Right renal cortex interstitium (tissue), 3 donors: ENCODE measurements around the gene GOLGA7B. TPM values are rescaled to one million over a fixed set of nuclear protein-coding genes. Genes with fewer than 3 reads are reported as not detected.

ENCODE experiments used
- DNase-seq, 3 donors: peaks; one replicate each; pipeline ENCODE4 v3.0.0-alpha.2; 2013; ENCODE audit warnings: low read depth in 3 of 3, low spot score in 2 of 3
- polyA plus RNA-seq, 3 donors: library from polyadenylated mRNA; unstranded; fragments of 120-200 nt; gene quantifications; one replicate each; pipeline ENCODE4 v1.2.1, GENCODE V29; 2013; ENCODE audit not compliant: insufficient read length in 3 of 3

The GOLGA7B gene
- under 1 TPM; 0.42 to 0.51 (median 0.50) TPM for polyA plus RNA-seq

DNA sequence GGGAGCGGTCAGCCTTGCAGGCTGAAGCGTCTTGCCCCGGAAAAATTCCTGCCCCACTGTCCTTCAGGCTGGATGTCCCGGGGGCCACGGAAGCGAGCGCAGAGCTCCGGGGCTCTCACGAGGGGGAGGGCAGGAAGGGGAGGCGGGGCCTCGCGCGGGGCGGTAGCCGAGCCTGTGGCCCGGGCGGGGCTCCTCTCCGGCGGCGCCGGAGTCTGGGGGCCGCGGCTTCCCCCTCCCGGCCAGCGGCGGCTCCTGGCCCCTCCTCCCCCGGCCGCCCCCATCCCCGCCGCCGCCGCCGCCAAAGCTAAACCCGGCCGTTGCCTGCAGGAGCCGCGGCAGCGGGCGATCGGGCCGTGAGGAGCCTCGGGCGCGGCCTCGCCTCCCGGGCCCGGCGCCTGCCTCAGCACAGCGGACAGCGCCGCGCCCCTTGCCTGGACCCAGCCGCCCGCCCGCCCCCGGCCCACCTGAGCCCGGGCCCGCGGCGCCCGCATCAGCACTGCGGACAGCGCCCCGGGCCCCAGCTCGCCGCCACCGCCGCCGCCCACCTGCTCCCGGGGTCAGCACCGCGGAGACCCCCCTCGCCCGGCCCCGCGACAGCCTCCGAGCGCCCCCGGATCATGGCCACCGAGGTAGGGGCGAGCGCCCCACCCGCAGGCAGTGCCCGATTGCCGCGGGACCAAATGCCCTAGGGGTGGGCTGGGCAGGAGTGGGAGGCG, at the start of gene GOLGA7B:
Gene GOLGA7B (plus strand): TSS at position 157 of the 716 bp plus-strand sequence. CDS start 461 bp downstream, at position 618.
- DNase-seq: peak in 2 of 3 donors; percentile 36 to 66

DNA sequence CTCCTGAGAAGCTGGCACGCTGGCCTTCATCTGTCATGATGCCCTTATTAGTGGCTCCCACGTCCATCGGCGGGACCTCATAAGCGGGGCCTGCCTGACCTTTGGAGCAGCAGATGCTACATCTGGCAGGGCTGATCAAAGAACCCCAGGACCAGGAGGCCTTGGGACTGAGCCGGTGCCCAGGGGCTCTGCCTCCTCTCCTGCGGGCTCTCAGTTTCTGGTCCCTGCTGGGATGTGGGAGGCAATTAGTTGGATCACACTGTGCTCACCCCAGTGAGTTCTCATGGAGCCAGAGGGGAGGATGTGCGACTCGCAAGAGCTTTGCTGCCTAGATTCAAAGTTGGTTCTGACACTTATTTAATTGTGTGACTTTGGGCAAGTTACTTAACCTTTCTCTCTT, 49.2 kb upstream of the GOLGA7B start:
- no peak for DNase-seq

DNA sequence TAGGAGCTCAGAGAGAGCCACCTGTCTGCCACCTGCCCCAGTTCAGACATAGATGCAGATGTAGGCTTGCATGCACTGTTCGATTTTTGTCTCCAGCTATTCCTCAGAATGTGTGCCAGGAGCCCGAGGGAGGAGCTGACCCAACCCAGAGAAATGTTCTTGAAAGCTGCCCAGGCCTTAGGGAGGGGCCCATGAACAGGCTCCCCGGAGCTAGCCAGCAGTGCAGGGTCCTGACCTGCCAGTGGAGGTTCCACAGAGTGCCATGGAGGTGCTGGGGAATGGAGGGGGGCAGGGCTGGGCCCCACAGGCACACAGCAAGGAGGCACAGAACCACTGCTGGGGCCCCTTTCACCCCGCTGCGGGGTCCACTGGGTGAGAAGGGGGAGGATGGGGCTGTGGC, 48.2 kb upstream of the GOLGA7B start:
- DNase-seq: no peak

DNA sequence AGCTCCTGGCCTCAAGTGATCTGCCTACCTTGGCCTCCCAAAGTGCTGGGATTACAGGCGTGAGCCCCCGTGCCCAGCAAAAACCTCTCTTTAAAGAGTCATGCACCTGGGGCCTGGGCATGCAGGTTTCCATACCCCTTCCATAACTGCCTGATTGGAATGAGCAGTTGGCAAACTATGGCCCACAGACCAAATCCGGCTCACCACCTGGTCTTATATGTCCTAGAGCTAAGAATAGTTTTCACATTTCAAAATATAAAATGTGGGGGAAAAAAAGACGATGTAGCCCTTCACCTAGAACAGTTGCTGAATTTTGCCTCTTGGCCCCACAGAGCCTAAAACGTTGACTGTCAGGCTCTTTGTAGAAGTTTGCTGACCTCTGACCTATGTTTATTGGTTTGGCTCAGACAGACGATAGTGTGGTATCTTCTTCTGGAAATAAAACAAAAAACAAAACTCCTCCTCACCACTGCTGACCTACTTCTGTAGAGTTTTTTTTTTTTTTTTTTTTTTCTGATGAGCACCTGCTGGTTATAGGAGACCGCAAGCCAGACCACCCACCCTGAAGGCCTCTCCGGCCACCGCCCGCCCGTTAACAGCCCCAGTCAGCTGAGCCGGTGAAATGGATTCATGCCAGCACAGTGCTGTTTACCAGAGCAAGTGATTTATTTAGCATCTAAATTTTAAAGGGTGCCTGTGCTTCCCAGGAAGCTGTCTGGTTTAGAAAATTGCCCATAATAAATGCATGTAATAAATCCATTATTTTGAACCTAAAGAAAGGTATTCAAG, 44.4 kb upstream of the GOLGA7B start:
- no peak for DNase-seq

DNA sequence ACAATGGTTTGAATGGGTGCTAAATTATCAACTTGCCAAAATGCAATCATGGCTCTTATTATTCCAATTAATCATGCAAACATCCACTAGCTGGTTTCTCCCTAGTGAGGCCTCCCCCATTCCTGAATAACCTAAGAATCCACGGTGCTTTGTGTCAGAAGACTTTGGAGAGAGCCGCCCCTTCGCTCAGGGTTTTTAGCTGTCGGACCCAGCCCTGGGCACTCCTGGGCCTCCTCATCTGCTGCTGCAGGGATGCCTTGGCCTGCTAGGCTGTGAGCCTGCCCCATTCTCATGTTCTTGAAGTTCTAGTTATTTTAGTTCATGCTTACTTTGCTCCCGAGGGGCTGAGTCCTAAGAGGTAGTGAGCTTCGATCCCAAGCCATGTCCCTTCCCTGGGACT, 43.7 kb upstream of the GOLGA7B start:
- no peak for DNase-seq

DNA sequence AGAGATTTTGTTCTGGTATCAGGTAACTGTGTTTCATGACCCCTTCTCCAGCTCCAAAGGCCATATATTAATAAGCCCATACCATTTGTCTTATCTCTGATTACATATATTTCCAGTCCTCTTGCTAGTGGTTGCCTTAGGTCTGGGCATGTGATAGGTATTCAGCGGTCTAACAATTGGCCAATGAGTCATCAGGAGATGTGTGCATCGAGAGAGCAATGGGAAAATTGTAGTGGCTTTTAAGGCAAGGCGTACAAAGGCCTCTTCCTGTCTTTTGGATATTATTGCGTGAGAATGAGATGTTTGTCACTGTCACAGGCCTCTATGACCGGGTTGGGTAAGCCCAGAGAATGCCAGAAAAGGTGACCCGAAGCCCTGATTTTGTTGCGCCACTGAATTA, 39.2 kb upstream of the GOLGA7B start:
- no peak for DNase-seq

DNA sequence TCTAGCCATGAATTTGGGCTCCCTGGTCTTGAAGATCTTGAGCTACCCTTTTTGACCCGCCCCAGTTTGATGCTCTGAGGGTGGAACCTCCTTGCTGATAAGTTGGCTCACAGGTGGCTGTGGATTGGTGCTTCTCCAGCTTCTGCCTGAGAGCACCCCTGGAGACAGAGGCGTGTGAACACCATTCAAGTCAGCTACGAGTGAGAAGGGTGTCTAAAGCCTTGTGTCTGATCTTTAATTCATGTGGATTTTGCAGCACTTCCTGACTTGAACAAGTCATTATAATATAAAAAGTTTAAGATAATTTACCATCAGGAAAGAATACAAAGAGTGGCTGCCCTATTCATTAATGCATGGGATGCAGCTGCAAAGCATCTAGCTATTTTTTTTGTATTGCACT, 37.7 kb upstream of the GOLGA7B start:
- DNase-seq: no peak

DNA sequence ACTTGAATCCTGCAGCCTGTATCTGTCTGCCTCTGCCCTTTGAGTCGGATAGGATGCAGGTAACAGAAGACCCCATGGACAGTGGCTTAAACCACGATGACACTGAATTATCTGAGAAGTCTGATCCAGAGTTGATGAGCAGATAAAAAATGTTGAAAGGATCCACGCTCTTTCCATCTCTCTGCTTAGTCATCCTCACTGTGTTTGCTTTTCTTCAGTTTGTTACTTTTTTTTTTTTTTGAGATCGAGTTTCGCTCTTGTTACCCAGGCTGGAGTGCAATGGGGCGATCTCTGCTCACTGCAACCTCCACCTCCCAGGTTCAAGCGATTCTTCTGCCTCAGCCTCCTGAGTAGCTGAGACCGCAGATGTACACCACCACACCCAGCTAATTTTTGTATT, 36.9 kb upstream of the GOLGA7B start:
- DNase-seq: no peak

DNA sequence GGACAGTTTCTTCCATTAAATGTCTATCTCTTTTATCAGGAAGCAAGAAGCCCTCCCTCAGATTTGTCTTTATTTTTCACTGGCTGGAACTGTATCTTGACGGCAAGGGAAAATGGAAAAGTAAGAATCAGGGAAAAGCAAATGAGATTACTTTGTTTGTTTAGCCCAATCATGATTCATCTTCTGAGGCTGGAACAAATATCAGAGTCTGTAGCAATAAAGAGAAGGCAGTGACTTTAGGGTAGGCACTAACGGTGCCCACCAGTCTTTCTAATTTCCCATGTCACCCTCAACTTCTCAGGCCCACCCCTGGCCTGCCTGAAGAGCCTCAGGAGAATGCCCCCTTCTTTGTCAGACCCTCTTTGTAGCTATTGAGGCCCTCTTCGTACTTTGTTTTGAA, 36.3 kb upstream of the GOLGA7B start:
- DNase-seq: no peak

DNA sequence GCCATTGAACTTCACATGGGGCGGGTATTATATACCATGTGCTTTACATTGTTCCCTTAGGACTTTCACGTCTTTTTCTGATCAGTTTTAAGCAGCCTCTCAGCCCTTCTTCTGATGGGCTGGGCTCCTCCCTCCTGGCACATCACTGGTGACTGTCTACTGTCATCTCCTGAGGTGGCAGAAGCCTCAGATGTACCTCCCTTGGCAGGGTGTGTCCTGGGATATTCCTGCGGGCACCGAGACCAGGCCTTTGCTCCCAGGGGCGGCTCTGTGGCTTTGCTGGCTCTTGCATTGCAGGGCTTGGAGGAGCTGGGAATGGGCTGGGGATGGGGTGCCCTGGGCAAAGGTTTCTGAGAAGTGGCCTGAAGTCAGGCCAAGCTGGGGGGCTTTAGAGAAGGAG, 34.6 kb upstream of the GOLGA7B start:
- no peak for DNase-seq

DNA sequence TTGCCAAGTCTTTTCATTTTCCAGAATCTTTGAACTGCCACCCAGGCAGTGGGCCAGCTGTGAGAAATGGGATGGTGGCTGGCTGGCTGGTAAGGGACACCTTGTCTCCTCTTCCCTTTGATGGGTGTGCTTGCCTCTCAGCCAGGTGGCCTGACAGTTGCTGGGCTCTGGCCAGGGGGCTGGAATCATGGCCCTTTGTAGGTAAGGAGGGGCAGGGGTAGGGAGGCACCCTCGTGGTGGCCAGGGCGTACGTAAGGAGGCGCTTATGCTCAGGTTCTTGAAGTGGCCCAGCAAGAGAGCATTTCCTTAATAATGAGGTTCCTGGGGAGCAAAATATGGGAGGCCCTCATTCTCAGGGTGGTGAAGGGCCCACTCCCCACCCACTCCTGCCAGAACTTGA, 33.0 kb upstream of the GOLGA7B start:
- no peak for DNase-seq

DNA sequence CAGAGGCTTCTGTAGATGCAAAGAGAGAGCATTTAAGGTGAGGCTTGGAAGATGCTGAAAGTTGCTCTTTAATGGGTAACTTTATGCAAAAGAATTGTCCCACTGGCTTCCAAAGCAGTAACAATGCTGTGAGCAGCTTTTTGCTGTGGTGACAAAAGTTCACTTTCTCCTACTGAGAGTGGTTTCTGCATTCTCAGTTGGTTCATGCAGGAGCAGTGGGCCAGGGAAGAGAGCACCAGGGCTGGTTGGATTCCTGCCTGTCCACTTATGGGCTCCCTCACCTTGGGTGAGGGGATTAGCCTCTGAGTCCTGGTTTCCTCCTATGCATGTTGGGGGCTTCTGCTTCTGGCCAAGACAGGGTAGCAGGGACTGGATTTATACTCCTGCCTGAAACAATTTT, 31.1 kb upstream of the GOLGA7B start:
- DNase-seq: no peak

DNA sequence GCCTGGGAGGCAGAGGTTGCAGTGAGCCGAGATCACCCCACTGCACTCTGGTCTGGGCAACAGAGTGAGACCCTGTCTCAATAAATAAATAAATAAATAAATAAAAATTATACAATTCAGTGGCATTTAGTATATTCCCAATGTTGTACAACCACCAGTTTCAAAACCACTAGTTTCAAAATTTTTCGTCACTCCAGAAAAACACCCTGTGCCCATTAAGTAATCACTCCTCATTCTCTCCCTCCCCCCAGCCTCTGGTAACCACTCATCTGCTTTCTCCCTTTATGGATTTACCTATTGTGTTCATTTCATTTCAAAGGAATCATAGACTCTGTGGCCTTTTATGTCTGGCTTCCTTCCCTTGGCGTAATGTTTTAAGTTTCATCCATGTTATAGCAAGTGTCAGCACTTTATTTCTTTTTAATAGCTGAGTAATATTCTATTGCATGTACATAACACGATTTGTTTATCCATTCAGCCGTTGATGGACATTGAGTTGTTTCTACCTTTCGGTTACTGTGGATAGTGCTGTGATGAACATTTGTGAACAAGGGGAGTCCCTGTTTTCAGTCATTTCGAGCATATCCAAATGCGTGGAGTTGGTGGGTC, 29.4 kb upstream of the GOLGA7B start:
- DNase-seq: no peak

DNA sequence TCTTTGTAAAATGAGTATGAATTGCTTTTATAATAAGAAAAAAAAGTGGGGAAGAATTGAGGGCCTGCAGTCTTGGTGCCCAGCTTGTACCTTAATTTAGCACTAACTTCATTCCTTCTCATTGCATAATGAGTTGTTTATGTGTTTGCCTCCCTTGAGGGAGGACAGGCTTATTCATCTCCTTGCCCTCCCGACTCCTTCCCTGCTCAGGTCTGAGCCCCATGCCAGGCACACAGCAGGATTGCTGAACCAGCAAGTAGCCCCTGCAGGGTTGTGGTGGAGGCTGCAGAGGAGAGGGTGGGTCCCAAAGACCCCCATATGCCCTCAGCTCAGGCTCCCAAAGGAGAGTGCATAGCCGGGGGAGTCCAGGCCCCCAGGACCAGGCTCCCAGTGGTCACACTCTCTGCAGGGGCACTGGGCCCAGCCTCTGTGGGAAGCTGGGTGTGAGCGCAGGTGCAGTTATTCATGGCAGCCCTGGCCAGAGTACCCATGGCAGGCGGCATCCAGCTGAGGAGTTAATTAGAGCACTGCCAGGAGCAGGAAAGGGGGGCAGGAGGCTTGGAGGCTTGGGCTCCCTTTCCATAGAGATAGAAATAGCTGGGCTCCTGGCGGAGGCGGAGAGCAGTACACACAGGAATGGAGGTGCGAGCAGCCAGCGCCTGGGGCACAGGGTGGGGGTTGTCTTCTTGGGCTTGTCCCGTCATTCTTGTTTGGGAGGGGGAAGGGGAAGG, 28.2 kb upstream of the GOLGA7B start:
- no peak for DNase-seq

DNA sequence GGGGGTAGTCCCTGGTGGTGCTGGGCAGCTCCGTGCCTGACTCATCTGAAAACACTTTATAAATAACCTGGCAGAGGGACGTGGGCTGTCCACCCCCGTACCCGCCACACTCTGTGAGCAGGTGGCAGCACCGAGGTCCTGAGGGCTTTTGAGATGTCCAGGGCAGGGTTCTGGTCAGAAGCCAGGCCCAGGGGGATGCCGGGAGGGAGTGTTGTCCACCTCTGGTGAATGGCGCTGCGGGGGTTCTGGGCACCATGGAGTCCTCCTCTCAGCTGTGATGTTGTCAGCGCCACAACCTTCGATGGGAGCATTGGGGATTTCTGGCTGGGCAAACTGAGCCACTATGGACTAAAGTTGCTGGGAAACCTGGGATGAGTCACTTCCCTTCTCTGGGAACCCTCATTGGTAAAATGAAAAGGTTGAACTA, 27.4 kb upstream of the GOLGA7B start:
- no peak for DNase-seq

DNA sequence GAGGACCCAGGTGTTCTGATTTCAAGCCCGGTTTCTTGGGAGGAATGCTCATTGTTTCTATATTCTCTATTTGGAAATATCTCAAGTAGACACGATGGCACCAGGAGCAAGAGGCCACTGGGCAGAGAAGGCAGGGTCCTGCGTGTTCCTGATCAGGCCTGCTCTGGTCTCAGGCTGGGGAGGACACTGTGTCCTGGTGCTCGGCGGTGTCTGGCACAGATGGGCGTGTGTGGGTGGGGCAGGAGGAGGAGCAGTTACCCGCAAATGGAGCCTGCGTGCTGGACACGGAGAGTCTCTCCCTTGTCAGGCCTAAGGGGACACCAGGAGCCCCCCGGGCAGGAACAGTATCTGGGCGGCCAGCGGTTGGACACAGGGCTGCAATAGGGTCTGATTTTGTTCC, 25.9 kb upstream of the GOLGA7B start:
- no peak for DNase-seq

DNA sequence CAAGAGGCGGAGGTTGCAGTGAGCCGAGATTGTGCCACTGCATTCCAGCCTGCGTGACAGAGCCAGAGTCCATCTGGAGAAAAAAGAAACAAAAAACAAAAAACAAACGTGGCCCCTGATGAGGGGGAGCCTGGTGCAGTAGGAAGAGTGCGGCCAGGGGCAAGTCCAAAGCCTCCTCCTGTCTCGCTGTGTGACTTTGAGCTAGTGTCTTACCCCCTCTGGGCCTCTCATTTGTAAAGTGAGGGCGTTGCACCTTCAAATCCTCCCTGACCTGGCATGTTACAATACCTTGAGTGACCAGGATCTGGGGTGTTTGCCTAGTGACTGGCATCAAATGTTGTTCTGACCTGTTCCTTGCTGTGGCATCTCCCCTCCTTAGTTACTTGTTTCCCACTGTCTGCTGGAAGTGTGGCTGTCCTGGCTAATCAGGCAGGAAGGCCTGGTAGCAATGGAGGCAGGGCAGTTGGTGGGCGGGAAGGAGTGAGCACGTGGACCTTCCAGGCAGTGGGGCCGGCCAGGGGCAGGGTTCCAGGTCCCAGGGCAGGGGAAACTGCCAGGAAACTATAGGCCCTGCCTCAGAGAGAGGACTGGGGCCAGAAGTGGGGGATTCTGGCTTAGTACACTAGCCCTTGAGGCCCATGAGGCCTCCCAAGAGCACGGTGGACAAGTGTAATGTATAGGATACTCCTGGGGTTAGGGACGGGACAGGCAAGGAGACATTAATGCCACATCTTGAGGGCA, 24.5 kb upstream of the GOLGA7B start:
- DNase-seq: no peak

DNA sequence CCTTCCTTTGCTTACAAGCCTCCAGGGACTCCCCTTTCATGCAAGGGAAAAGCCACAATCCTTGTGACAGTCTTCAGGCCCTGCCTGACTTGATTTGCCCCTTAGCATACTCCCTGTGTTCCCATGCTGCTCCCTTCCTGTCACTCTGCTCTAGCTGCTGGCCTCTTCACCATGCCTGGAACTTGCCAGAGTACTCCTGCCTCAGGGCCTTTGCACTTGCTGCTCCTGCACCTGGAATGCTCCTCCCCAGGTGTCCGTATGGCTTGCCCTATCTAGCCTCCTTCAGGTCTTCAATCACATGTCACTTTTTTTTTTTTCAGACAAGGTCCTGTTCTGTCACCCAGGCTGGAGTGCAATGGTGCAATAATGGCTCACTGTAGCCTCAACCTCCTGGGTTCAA, 22.8 kb upstream of the GOLGA7B start:
- DNase-seq: no peak

DNA sequence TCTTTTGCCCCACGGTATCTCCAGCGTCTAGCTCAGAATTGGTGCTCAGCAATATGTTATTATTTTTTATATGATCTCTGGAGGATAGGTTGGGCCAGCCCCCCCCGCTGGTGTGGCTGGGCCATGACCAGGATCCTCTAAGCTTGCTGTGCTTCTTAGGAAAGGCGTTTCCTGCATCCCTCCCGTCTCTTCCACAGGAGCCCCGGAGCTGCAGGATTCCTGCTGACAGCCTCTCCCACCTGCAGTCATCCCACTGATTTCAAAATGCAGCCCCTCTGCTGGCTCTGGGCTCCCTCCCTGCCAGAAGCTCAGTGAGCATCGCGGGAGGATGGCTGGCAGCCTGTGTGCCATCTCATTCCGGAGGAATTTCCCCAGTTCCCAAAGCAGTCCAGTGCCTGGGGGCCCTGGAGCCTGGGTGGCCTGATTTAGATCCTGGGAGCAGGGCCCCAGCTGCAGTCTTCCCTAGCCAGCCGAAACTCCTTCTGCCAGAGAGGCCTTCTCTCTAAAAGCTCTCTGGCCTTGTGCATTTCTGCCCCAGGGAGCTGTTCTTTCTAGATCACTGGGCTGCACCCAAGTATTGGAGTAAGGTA, 21.8 kb upstream of the GOLGA7B start:
- no peak for DNase-seq

DNA sequence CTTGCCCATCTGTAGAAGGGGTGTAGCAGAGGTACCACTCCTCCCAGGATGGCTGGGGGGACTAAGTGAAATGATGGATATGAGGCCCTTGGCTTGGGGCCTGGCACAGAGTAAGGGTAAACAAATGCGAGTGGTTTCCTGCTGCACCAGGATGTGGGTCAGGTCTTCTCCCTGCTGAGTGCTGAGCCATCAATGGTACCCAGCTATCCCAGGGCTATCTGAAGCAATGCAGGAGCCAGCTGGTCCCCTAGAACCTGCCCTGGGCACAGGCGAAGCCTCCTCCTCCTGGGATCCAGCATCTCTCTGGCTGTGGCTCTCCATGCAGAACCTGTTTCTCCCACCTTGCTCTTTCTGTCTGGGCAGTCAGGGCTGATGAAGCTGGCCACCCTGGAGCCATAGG, 20.9 kb upstream of the GOLGA7B start:
- no peak for DNase-seq
